HG02642 (cell line): ENCODE results near the gene RHOXF2B.
A peak's percentile ranks its signal among the peaks of the same experiment; 100 is the strongest.
"Not testable (repeated sequence)": the region's sequence is repeated elsewhere in the genome, so short reads cannot be mapped to it uniquely, and the experiment has no call there.

Experiments used
- ATAC-seq: cut with Tn5 transposase; IDR thresholded peaks from one replicate; pipeline ENCODE4 v1.9.1; 2021; ENCODE audit warnings: mild to moderate bottlenecking; ENCODE audit not compliant: unreplicated experiment, poor library complexity

The RHOXF2B gene

DNA sequence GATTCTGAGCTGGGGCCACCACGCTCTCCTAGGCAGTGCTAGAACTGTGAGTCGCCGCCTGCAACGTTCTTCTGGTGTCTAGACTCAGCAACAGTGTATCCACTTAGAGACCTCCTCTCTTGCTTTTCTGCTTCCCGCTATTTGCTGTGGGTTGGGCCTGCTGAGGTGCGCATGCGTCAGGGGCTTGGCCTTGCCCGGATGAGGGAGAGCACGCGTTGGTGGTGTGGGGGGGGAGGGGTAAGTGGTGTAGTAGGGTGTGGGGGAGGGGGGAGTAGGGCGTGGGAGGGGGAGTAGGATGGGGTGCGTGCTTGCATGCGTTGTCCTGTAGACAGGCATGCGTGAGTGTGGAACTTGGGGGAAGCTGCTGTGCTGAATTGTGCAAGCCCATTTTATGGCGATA is at the start of gene RHOXF2B:
RHOXF2B (minus strand) TSS at position 101 of the 400 bp plus-strand sequence. CDS start 138 bp downstream, outside the sequence.
- ATAC-seq = not testable (repeated sequence)

DNA sequence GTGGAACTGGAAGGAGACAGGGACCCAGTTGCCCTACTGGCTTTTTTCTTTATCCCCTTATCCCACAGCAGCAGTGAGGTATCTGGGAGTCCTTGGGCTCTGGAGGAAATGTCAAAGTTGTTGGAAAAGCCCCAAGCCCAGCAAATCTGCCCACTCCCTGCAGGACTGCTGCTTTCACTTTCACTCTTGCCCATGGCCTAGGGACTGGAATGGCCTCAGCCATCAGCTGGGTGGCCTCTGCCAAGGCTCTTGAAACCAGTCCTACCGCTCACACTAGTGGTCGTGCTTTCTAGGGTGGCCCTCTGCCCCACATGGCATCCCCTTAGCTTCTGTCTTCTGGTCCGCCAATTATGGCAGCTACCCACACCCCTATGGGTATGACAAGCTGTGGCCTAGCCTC is 48.0 kb upstream of the RHOXF2B start:
- ATAC-seq = no peak

DNA sequence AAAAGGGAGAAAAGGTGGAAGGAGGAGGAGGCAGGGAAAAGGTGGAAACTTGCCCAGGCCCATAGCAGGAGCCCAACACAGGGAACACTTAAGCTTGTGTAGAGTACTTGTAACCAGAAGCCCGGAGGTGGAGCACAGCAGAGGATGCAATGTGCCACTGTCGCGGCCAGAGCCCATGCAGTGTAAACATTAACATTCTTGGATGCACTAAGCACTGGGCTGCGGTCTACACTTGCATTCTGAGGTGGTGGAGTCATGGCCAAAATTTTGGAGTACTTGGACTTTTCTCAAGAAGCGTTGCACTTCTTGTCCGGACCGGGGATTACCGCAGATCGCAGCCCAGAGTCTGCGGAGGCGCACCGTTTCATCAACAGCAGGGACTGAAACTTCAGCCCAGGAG is 42.7 kb upstream of the RHOXF2B start:
- no peak for ATAC-seq

DNA sequence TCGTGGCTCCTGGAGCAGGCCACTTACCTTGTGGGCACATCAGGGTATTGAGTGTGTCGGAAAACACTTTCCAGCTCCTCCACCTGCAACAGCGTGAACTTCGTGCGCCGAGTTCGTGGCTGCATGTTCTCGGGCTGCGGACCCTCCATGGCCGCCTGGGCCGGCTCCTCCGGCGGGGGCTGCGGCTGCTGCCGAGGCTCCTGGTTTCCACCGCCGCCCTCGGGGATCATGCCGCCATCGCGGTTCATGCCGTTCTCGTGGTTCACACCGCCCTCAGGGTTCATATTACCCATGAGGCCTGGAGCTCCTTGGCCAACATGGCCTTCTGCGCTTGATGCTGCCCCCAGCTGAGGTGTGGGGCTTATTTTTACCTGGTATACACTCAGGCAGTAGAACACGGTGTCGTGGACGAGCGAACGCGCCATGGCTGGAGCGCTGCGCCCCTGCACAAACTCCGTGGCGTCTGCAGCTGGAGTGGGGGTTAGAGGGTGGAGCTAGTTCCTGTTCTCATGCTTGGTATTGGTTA is 38.0 kb upstream of the RHOXF2B start, which contains the start of gene RHOXF1:
RHOXF1 (minus strand) TSS at position 476 of the 526 bp plus-strand sequence; CDS start at position 425, 51 bp downstream.
- ATAC-seq = no peak

DNA sequence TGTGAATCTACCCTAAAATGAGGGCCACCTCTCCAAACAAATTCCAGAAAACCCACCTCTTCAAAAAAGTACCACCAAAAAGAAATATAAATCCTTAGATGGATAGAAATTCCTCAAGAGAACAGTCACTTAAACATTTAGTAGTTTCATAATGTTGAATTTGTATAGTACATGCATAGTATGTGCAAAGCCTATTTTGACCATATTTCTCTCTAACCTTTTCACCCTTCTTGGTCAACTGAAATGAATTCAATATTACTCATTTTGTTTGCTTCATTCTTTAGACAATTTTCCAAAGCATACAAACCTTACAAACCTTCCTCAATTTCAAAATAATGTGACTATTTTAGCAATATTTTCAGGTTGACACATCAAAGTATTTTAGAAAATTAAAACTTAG is 34.1 kb upstream of the RHOXF2B start:
- ATAC-seq = no peak

DNA sequence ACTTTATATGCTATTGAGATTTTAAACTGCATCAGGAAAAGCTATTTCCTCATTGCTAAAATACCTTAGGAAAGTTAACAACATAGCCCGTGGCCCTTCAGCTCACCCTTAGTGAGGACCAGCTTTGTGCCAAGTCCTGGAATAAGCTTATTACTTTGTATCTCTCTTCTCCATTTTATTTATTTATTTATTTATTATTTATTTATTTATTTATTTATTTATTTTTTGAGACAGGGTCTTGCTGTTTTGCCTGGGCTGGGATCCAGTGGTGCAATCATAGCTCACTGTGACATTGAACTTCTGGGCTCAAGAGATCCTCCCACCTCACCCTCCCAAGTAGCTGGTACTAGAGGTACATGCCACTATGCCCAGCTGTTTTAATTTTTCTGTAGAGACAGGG is 31.9 kb upstream of the RHOXF2B start:
- ATAC-seq = no peak

DNA sequence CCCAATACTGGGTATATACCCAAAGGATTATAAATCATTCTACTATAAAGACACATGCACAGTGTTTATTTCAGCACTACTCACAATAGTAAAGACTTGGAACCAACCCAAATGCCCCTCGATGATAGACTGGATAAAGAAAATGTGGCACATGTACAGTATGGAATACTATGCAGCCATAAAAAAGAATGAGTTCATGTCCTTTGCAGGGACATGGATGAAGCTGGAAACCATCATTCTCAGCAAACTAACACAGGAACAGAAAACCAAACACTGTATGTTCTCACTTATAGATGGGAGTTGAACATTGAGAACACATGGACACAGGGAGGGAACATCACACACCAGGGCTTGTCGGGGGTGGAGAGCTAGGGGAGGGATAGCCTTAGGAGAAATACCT is 27.2 kb upstream of the RHOXF2B start:
- not testable (repeated sequence) for ATAC-seq

DNA sequence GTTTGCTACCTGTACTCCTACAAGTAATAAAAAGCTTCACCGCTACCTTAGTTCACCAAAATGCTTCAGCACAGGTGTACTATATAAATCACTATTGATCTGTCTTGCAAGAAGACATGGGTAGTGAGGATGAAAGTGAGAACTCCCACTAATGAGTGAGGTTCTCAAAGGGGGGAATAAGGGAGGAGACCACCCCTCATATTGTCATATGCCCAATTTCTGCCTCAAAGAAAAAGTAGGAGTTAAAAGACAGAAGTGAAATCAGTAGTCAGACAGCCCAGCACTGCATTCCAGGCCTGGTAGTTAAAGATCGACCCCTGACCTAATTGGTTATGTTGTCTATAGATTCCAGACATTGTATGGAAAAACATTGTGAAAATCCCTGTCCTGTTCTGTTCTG is 23.6 kb upstream of the RHOXF2B start:
- ATAC-seq = not testable (repeated sequence)

DNA sequence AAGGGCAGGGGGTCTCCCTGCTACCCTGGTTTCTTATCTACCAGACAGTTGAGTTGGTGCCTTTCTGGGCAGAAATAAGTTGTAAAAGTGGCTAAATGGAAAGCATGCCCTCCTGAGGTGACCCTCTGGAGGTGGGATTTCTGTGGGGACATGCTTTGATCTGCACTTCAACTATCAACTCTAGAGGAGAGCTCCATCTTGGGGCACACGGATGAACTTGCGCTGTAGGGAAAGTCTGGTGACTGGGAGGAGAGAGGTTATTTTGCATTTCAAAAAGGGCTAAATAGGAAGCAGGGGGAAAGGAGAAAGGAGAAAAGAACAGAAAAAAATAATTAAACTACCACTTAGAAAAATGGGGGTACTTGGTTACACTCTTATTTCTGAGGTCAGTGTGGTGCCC is 12.7 kb upstream of the RHOXF2B start:
- ATAC-seq = no peak

DNA sequence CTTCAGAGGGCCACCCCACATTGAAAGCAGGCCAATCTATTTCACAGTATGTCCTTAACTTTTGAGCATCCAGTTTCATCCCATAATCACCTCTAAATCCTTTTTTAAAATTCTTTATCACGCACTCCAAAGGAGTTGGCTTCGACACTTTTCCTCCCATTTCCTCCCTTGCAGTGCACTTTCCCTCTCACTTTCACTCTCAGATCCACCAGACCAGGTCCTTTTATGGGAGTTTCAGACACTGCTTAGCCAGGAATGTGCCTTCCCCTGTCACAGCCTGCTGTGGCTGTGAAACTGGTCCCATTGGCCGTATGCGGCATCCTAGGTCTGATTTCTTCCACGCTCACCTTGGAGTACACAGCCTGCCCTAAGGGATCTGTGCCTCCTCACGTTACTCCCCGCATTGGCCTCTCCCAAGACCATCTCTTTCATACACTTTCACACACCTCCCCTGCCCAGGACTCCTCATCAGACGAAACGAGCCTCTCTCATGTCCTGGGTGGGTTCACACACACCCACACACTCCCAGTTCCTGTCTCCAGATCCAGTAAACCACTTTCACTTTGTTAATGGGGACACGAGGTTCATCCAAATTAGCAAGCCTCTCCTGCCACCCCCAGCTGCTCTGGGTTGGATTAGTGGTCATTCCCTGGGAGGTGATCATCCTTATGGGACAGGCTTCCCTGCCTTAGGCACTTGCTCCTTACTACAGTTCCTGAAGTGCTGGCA is 10.0 kb upstream of the RHOXF2B start:
- no peak for ATAC-seq

DNA sequence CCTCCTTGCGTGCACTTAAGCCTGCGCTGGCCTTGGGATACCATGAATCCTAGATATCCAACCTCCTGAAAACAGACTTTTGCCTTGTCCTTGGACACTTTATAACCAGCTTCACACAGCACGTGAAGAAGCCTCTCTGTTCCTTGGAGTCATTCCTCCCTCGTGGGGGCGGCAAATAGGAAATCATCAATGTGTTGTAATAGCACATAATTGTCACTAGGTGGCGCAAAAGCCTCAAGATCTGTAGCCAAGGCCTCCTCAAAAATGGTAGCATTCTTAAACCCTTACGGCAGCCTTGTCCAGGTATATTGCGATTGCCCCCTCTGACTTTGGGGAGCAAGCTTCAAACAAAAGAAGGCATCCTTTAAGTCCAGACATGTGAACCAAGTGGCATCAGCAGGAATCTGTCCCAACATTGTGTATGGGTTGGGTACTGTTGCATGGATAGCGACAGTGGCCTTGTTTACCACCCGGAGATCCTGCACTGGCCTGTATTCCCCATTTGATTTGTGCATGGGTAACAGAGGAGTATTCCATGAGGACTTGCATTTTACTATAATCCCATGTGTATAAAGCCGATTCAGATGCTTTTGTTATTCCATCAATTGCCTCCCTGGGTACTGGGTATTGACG is 8.2 kb upstream of the RHOXF2B start:
- ATAC-seq = not testable (repeated sequence)

DNA sequence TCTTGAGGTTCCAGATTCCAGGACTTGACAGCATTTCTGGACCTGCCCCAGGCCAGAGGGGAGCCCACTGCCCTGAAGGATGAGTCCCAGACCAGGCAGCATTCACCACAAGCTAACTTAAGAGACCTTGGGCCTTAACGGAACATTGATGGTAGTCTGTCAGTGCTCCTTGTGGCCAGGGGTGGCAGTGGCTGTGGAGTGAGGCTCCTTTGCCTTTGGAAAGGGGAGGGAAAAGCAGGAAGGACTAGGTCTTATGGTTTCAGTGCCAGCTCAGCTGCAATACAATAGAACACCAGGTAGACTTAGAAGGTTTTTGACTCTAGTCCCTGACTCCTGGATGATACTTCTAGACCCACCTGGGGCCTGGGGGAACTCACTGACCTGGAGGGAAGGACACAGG is 11.3 kb downstream of the RHOXF2B start:
- not testable (repeated sequence) for ATAC-seq

DNA sequence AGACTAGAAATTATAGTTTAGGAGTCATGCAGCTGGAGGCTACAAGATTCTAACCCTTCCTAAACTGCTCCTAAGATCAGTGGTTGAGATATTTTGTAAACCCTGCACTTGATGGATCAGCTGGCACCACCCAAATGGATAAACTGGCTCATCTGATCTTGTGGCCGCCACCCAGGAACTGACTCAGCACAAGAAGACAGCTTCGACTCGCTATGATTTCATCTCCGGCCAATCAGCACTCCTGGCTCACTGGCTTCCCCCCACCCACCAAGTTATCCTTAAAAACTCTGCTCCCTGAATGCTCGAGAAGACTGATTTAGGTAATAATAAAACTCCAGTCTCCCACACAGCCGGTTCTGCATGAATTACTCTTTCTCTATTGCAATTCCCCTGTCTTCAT is 34.8 kb downstream of the RHOXF2B start:
- ATAC-seq = not testable (repeated sequence)

DNA sequence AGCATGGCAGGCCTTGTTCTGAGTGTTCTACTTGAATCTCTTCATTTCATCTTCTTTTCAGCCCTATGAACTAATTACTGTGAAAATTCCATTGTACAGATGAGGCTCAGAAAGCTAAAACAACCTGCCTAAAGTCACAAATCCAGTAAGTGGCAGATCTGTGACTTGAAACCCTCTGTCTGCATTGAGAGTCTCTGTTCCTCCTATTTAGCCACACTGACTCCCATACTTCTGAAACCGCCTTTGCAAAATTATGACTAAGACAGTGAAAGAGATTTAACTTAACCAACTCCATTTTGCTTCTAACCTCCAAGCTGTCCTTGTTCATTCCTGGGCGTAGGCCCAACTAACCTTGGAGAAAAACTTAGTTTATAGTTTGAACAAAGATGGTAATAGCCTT is 35.2 kb downstream of the RHOXF2B start:
- peak; percentile 74 for ATAC-seq

DNA sequence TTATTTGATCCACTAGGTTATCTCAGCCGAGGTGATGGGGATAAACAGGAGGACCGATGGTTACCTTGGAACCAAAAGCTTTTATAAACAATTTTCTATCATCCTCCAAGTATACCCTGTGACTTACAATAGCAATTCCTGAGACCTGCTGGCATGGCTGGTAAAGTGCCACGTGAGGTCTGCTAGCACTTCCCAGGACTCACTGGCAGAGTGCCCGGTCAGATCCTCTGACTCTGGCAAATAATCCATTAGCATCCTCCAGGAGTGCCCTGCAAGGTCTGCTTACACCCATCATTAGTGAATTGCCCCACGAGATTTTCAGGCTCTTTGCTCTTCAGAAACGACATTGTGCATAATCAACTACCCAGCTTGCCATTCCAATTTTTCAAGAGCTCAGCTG is 37.3 kb downstream of the RHOXF2B start:
- not testable (repeated sequence) for ATAC-seq

DNA sequence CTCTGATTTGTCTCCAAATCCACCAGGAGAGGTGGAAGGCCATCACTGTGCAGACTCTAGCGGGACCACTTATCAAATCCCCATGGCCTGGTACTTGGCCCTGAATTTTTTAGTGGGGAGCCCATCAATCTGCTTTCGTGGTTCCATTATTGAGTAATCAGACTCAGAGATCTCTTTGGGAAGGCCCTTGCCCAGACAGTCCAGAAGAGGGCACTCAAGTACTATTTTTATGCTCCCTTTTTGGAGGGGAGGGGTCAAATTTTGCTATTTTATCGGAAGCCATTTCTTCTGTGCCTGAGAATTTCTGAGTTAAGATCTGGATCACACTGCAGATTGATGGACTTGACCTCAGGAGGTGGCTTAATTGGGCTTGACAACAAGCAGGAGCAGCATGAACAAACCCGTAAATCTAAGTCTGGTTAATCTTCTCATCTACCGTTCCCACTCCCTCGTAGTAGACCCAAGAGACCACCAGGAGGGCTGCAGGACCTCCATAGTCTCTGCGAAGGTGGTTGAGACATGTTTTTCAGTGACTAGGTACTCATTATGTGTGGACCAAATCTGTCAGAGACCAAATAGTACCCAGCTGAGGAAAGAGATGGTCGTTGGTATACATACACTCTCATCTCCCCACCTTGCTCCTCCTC is 38.3 kb downstream of the RHOXF2B start:
- not testable (repeated sequence) for ATAC-seq

DNA sequence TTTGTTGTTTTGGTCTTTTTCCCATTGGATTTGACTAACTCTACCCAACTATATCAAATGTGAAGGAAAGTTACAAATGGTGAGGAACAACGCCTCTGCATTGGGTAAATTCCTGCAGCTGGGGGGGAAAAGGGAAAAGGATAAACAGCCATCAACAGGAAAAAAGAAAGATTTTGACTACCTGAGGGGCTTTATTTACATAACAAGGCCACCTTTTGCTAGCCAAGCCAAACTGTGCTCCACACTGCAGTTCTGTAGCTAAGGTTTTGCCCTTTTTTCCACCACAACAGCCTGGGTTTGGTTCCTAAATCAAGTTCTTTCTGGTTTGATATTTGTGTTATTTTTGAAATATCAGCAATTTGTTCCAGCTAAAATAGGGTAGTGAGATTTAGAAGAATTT is 40.8 kb downstream of the RHOXF2B start:
- ATAC-seq = no peak

DNA sequence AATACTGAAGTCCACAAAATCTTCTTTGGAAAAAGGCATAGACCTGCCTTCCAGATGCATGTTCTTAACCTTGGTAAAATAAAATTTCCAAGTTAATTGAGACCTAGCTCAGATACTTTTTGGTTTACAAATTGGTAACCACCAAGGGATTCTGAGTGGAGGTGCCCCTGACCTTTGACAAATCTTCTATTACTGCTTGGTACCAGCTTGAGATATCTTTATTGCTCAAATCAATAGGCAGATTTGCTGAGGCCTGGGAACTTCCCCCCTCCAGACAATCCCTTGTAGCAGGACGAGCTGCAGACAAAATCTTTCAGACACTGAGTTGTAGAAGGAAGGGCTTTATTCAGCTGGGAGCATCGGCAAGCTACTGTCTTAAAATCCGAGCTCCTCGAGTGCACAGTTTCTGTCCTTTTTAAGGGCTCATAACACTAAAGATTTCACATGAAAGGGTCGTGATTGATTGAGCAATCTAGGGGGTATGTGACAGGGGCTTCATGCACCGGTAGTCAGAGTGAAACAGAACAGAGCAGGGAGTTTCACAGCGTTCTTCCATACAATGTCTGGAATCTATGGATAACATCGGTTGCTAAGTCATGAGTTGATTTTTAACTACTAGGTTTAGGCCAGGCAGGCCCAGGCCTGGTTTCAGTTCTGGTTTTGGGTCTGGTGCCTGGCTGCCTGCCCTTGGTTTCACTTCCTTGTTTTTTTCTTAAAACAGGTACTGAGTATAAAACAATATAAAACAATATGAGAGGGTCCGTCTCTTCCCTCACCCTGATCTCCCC is 41.8 kb downstream of the RHOXF2B start:
- ATAC-seq = peak; percentile 91

DNA sequence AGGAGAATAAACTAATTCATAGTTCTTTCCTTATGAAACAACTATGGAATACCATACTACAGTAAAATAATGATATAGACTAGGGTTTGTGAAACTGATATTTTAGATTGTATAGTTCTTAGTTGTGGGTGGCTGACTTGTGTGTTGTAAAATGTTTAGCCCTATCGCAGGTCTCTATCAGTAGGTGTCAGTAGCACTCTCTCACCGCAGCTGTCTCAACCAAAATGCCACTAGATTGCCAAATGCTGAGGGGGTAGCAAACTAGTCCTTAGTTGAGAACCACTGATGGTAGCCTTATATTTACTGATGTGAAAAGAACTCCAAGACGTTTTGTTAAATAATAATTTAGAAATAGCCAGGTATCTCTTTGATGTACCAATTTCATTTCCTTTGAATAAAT is 48.1 kb downstream of the RHOXF2B start:
- ATAC-seq = no peak

DNA sequence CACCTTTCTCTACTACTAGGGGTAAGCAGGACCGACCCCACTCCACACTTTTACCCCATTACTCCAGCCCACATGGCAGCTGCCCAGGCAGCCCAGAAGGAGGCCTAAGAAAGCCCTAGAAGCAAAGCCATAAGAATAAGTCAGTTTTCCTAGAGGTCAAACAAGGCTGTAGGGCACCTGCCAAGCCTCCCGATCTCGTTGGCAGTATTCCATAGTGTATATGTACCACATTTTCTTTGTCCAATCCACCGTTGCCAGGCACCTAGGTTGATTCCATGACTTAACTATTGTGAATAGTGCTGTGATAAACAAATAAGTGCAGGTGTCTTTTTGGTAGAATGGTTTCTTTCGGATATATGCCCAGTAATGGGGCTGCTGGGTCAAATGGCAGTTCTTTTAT is 54.2 kb downstream of the RHOXF2B start:
- ATAC-seq = no peak
